Osteoblast (primary cell): ENCODE data around the gene MRPS5. TPM values are rescaled to one million over a fixed set of nuclear protein-coding genes. Genes with fewer than 3 reads are reported as not detected.

Experiments used
- DNase-seq: peaks from one replicate; pipeline ENCODE4 v3.0.0; 2011; ENCODE audit warnings: low spot score, mixed read lengths; ENCODE audit not compliant: insufficient read length; ENCODE audit errors: missing footprints
- H2AFZ ChIP-seq: 2 replicates; pipeline ENCODE4 v1.6.0; 2011; ENCODE audit warnings: mild to moderate bottlenecking, low read length
- H3K27ac ChIP-seq: 2 replicates; pipeline ENCODE4 v1.5.1; 2011; ENCODE audit warnings: mild to moderate bottlenecking, low read depth, low read length, moderate library complexity
- H3K27me3 ChIP-seq: 2 replicates; pipeline ENCODE4 v1.6.0; 2012; ENCODE audit warnings: mild to moderate bottlenecking, control low read depth, inconsistent platforms, low read length, moderate library complexity; ENCODE audit not compliant: insufficient read depth
- H3K36me3 ChIP-seq: 2 replicates; pipeline ENCODE4 v1.5.1; 2011; ENCODE audit warnings: mild to moderate bottlenecking, low read length, control low read depth, moderate library complexity; ENCODE audit not compliant: insufficient read depth
- H3K4me1 ChIP-seq: 2 replicates; pipeline ENCODE4 v1.5.1; 2011; ENCODE audit warnings: mild to moderate bottlenecking, low read length, control low read depth, moderate library complexity; ENCODE audit not compliant: insufficient read depth
- H3K4me2 ChIP-seq: 2 replicates; pipeline ENCODE4 v1.6.0; 2011; ENCODE audit warnings: mild to moderate bottlenecking, low read length; ENCODE audit not compliant: insufficient read depth
- H3K4me3 ChIP-seq: fragments of 200-600 bp; sonication (generic); 3 replicates; pipeline ENCODE4 v1.5.1; 2012; ENCODE audit warnings: mild to moderate bottlenecking, low read length, inconsistent platforms; ENCODE audit not compliant: insufficient read depth
- H3K79me2 ChIP-seq: 2 replicates; pipeline ENCODE4 v1.6.0; 2012; ENCODE audit warnings: mild to moderate bottlenecking, low read length, control low read depth, inconsistent platforms; ENCODE audit not compliant: insufficient read depth
- H3K9me3 ChIP-seq: 2 replicates; pipeline ENCODE4 v1.5.1; 2011; ENCODE audit warnings: low read depth, low read length, control low read depth
- H4K20me1 ChIP-seq: 2 replicates; pipeline ENCODE4 v1.6.0; 2012; ENCODE audit warnings: mild to moderate bottlenecking, low read length, control low read depth; ENCODE audit not compliant: insufficient read depth
- total RNA-seq: library from RNA; depleted of rRNA; stranded (reverse); fragments of >200 nt; gene quantifications from 2 replicates; pipeline ENCODE4 v1.2.3, GENCODE V29; 2012
- TF ChIP-seq, protein P1 (sequence below): IDR thresholded peaks from 2 replicates; pipeline ENCODE4 v1.5.1; 2011; ENCODE audit warnings: mild to moderate bottlenecking, low read depth, low read length, moderate library complexity; ENCODE audit errors: extremely low read depth

The MRPS5 gene
- total RNA-seq, 1 donor = 27.1 TPM

- no peaks in the 10 kb centered on the region for H3K36me3 ChIP-seq
- H4K20me1 ChIP-seq = no peaks in the 10 kb centered on the region
- TF ChIP-seq, protein P1, sequence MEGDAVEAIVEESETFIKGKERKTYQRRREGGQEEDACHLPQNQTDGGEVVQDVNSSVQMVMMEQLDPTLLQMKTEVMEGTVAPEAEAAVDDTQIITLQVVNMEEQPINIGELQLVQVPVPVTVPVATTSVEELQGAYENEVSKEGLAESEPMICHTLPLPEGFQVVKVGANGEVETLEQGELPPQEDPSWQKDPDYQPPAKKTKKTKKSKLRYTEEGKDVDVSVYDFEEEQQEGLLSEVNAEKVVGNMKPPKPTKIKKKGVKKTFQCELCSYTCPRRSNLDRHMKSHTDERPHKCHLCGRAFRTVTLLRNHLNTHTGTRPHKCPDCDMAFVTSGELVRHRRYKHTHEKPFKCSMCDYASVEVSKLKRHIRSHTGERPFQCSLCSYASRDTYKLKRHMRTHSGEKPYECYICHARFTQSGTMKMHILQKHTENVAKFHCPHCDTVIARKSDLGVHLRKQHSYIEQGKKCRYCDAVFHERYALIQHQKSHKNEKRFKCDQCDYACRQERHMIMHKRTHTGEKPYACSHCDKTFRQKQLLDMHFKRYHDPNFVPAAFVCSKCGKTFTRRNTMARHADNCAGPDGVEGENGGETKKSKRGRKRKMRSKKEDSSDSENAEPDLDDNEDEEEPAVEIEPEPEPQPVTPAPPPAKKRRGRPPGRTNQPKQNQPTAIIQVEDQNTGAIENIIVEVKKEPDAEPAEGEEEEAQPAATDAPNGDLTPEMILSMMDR = no peak
- peak; percentile 90 for DNase-seq
- H3K4me1 ChIP-seq = no peaks in the 10 kb centered on the region
- no peak overlapping the region for H3K27ac ChIP-seq
- H2AFZ ChIP-seq = no peak overlapping the region
- H3K79me2 ChIP-seq = no peaks in the 10 kb centered on the region
- H3K4me3 ChIP-seq = no peak overlapping the region
- peaks cover 20% of the 10 kb centered on the region for H3K27me3 ChIP-seq
- no peak overlapping the region for H3K4me2 ChIP-seq
- H3K9me3 ChIP-seq = no peaks in the 10 kb centered on the region
Measured at GRCh38 chr2:95056461-95057459, 64.8 kb downstream of the MRPS5 start.

DNA sequence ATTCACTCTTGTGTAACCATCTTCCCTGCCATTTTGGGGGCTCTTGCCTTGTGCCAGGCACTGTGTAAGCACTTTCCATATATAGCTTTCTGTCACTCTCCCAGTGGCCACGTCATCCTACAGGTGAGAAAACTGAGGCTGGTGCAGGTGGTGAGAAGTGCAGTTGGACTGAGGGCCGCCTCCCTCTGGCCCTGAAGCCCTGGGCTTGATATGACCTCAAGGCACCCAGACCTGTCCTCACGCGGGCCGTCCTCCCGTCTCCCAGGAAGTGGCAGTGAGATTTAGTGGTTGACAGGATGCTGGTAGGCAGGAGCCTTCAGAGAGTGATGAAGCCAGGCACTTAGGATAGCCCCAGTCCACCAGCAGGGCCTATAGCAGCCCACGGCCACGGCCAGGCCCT, 65.6 kb downstream of the MRPS5 start:
- Histone ChIP-seq H2AFZ (no peak overlapping the region), H3K4me2 (no peak overlapping the region), H3K36me3 (no peaks in the 10 kb centered on the region), H3K4me3 (no peak overlapping the region), H3K4me1 (no peaks in the 10 kb centered on the region), H3K27me3 (peaks cover 22% of the 10 kb centered on the region), H3K27ac (no peak overlapping the region), H4K20me1 (no peaks in the 10 kb centered on the region), H3K79me2 (no peaks in the 10 kb centered on the region), H3K9me3 (no peaks in the 10 kb centered on the region)
- TF ChIP-seq, protein P1 = no peak
- DNase-seq = no peak

DNA sequence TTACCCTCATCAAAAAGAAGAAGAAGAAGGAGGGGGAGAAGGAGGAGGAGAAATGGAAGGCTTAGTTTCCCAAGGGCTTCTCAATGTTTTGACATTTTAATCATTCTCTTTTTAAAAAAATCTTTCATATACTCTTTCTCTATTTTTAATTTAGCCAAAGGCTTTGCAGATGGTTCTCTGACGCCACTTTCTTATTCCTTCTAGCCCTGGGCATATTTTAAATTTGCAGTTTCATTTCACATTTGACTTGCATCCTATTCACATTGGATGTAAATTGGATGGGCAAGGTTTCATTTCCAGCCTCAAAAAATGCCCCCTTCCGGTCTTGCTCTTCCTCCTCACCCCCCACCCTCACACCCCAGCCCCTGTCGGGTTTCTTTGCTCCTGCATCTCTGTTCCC, 66.3 kb downstream of the MRPS5 start:
- H3K27ac ChIP-seq = no peak overlapping the region
- no peaks in the 10 kb centered on the region for H3K36me3 ChIP-seq
- TF ChIP-seq, protein P1 = no peak
- H3K4me1 ChIP-seq = no peaks in the 10 kb centered on the region
- no peak for DNase-seq
- no peak overlapping the region for H2AFZ ChIP-seq
- peaks cover 21% of the 10 kb centered on the region for H3K27me3 ChIP-seq
- no peaks in the 10 kb centered on the region for H3K79me2 ChIP-seq
- H3K9me3 ChIP-seq = no peaks in the 10 kb centered on the region
- H3K4me2 ChIP-seq = no peak overlapping the region
- H4K20me1 ChIP-seq = no peaks in the 10 kb centered on the region
- no peak overlapping the region for H3K4me3 ChIP-seq

GRCh38 chr2:95054016-95054415, 67.6 kb downstream of the MRPS5 start:
- Histone ChIP-seq H3K27me3 (peaks cover 25% of the 10 kb centered on the region), H3K36me3 (no peaks in the 10 kb centered on the region), H3K27ac (no peak overlapping the region), H2AFZ (no peak overlapping the region), H4K20me1 (no peaks in the 10 kb centered on the region), H3K9me3 (no peaks in the 10 kb centered on the region), H3K79me2 (no peaks in the 10 kb centered on the region), H3K4me3 (no peak overlapping the region), H3K4me2 (no peak overlapping the region), H3K4me1 (no peaks in the 10 kb centered on the region)
- TF ChIP-seq, protein P1 = no peak
- DNase-seq = no peak
